Mesenchymal stem cell (in vitro differentiated cells and primary cell): ENCODE results near the gene COPS2.

Experiments
- DNase-seq: peaks from one replicate; pipeline ENCODE4 v3.0.0-alpha.2; 2013
- H2AFZ ChIP-seq: one replicate; pipeline ENCODE4 v1.6.1; 2013; ENCODE audit warnings: low read depth, mild to moderate bottlenecking, control low read depth, inconsistent platforms, low read length, moderate library complexity
- H2AK5ac ChIP-seq: 2 replicates; pipeline ENCODE4 v1.6.1; 2013; ENCODE audit warnings: low read length, moderate library complexity, mild to moderate bottlenecking, inconsistent platforms; ENCODE audit not compliant: severe bottlenecking
- H2BK120ac ChIP-seq: one replicate; pipeline ENCODE4 v1.6.1; 2013; ENCODE audit warnings: low read depth, mild to moderate bottlenecking, inconsistent platforms, low read length, moderate library complexity
- H2BK12ac ChIP-seq, 2 experiments: one replicate each; pipeline ENCODE4 v1.6.1; 2013; ENCODE audit warnings: inconsistent platforms in 2 of 2, low read length in 2 of 2, mild to moderate bottlenecking in 2 of 2, moderate library complexity in 2 of 2, control low read depth in 1 of 2
- H2BK15ac ChIP-seq: one replicate; pipeline ENCODE4 v1.6.1; 2013; ENCODE audit warnings: mild to moderate bottlenecking, low read depth, inconsistent platforms; ENCODE audit not compliant: poor library complexity, severe bottlenecking
- H2BK5ac ChIP-seq: 2 replicates; pipeline ENCODE4 v1.6.1; 2013; ENCODE audit warnings: low read depth, mild to moderate bottlenecking, low read length, control low read depth, inconsistent platforms; ENCODE audit not compliant: poor library complexity, severe bottlenecking
- H3K14ac ChIP-seq, 2 experiments: one replicate each; pipeline ENCODE4 v1.6.1; 2013; ENCODE audit warnings: inconsistent platforms in 2 of 2, low read length in 2 of 2, control low read depth in 1 of 2, mild to moderate bottlenecking in 1 of 2, moderate library complexity in 1 of 2
- H3K18ac ChIP-seq, 2 experiments: one replicate each; pipeline ENCODE4 v1.6.1; 2013; ENCODE audit warnings: inconsistent platforms in 2 of 2, low read length in 2 of 2, control low read depth in 1 of 2, low read depth in 1 of 2, mild to moderate bottlenecking in 1 of 2
- H3K23ac ChIP-seq, 2 experiments: one replicate each; pipeline ENCODE4 v1.6.1; 2013; ENCODE audit warnings: inconsistent platforms in 2 of 2, low read length in 2 of 2, mild to moderate bottlenecking in 2 of 2, moderate library complexity in 2 of 2, control low read depth in 1 of 2
- H3K27ac ChIP-seq: 2 replicates; pipeline ENCODE4 v1.5.1; 2013; ENCODE audit warnings: mild to moderate bottlenecking, moderate library complexity, low read length, control low read depth, inconsistent platforms; ENCODE audit not compliant: poor library complexity, severe bottlenecking
- H3K27me3 ChIP-seq, 2 experiments: 2 replicates each; pipeline versions ENCODE4 v1.6.1 to v1.7.0; 2013; ENCODE audit warnings: low read length in 2 of 2, mild to moderate bottlenecking in 2 of 2, moderate library complexity in 2 of 2, control low read depth in 1 of 2, inconsistent platforms in 1 of 2; ENCODE audit not compliant: control insufficient read depth in 1 of 2, insufficient read depth in 1 of 2
- H3K36me3 ChIP-seq, 2 experiments: 2 replicates each; pipeline versions ENCODE4 v1.6.1 to v1.7.0; 2013; ENCODE audit warnings: low read length in 2 of 2, control low read depth in 1 of 2, inconsistent platforms in 1 of 2, low read depth in 1 of 2, mild to moderate bottlenecking in 1 of 2; ENCODE audit not compliant: insufficient read depth in 2 of 2, control insufficient read depth in 1 of 2
- H3K4ac ChIP-seq, 2 experiments: one replicate each; pipeline ENCODE4 v1.6.1; 2013; ENCODE audit warnings: inconsistent platforms in 2 of 2, low read length in 2 of 2, mild to moderate bottlenecking in 2 of 2, moderate library complexity in 2 of 2, control low read depth in 1 of 2, low read depth in 1 of 2
- H3K4me1 ChIP-seq: 2 replicates; pipeline ENCODE4 v1.6.1; 2013; ENCODE audit warnings: low read depth, low read length, control low read depth; ENCODE audit not compliant: control insufficient read depth, insufficient read depth
- H3K4me2 ChIP-seq: 2 replicates; pipeline ENCODE4 v1.6.1; 2013; ENCODE audit warnings: low read length, mild to moderate bottlenecking, inconsistent platforms; ENCODE audit not compliant: poor library complexity, severe bottlenecking
- H3K4me3 ChIP-seq, 2 experiments: 2 replicates each; pipeline versions ENCODE4 v1.5.1 to v1.7.0; 2013; ENCODE audit warnings: low read length in 2 of 2, mild to moderate bottlenecking in 2 of 2, control low read depth in 1 of 2, low read depth in 1 of 2; ENCODE audit not compliant: insufficient read depth in 1 of 2
- H3K79me1 ChIP-seq: replicated peaks from 2 replicates; pipeline ENCODE4 v1.6.1; 2013; ENCODE audit warnings: mild to moderate bottlenecking, control low read depth, low read length, inconsistent platforms; ENCODE audit not compliant: poor library complexity, severe bottlenecking
- H3K9ac ChIP-seq: 2 replicates; pipeline ENCODE4 v1.7.0; 2013; ENCODE audit warnings: mild to moderate bottlenecking, low read length, moderate library complexity
- H3K9me3 ChIP-seq: 2 replicates; pipeline ENCODE4 v1.7.0; 2013; ENCODE audit warnings: mild to moderate bottlenecking, low read length; ENCODE audit not compliant: control insufficient read depth
- H4K8ac ChIP-seq: one replicate; pipeline ENCODE4 v1.6.1; 2013; ENCODE audit warnings: inconsistent platforms, mild to moderate bottlenecking, low read length, moderate library complexity
- H4K91ac ChIP-seq: one replicate; pipeline ENCODE4 v1.6.1; 2013; ENCODE audit warnings: mild to moderate bottlenecking, low read length, inconsistent platforms
- WGBS: methylation state at CpG from one replicate; pipeline ENCODE4 v1.1.7; 2013; ENCODE audit warnings: mixed read lengths; 5-methylcytosine and 5-hydroxymethylcytosine counted together

COPS2 gene

GRCh38 chr15:49110158-49110944, 45.0 kb downstream of the COPS2 start:
- H3K23ac ChIP-seq: no peak overlapping the region
- no peak overlapping the region for H2AK5ac ChIP-seq
- 96% methylated on average over 2 of the region's 2 CpGs for WGBS
- no peak overlapping the region for H2BK12ac ChIP-seq
- peaks cover 11% of the 10 kb centered on the region for H3K79me1 ChIP-seq
- no peak overlapping the region for H2BK5ac ChIP-seq
- no peak overlapping the region for H4K8ac ChIP-seq
- peaks cover 13 to 77% of the 10 kb centered on the region in 2 experiments for H3K36me3 ChIP-seq
- H3K9ac ChIP-seq: no peak overlapping the region
- no peak overlapping the region for H2BK120ac ChIP-seq
- no peak overlapping the region for H2AFZ ChIP-seq
- no peaks in the 10 kb centered on the region for H3K27me3 ChIP-seq
- DNase-seq: no peak
- H3K14ac ChIP-seq: no peak overlapping the region
- peaks cover 23% of the 10 kb centered on the region for H3K9me3 ChIP-seq
- H3K27ac ChIP-seq: no peak overlapping the region
- H3K4me1 ChIP-seq: peaks cover 3% of the 10 kb centered on the region
- H3K18ac ChIP-seq: no peak overlapping the region
- H3K4ac ChIP-seq: no peak overlapping the region
- no peak overlapping the region for H3K4me3 ChIP-seq
- H3K4me2 ChIP-seq: no peak overlapping the region
- H2BK15ac ChIP-seq: no peak overlapping the region
- H4K91ac ChIP-seq: no peak overlapping the region

GRCh38 chr15:49103002-49103401, 52.4 kb downstream of the COPS2 start:
- Histone ChIP-seq H2BK15ac (no peak overlapping the region), H3K14ac (no peak overlapping the region), H4K91ac (no peak overlapping the region), H3K27ac (no peak overlapping the region), H3K79me1 (no peaks in the 10 kb centered on the region), H2BK120ac (no peak overlapping the region), H3K36me3 (peaks cover 3 to 48% of the 10 kb centered on the region in 2 experiments), H3K4ac (no peak overlapping the region), H3K23ac (no peak overlapping the region), H3K9me3 (no peaks in the 10 kb centered on the region), H2AK5ac (no peak overlapping the region), H3K4me2 (no peak overlapping the region), H3K9ac (no peak overlapping the region), H2BK5ac (no peak overlapping the region), H3K4me3 (no peak overlapping the region), H3K27me3 (no peaks in the 10 kb centered on the region), H3K4me1 (peaks cover 2% of the 10 kb centered on the region), H3K18ac (no peak overlapping the region), H2AFZ (no peak overlapping the region), H2BK12ac (no peak overlapping the region), H4K8ac (no peak overlapping the region)
- 88% methylated on average over 1 of the region's 2 CpGs for WGBS
- peak; percentile 4 for DNase-seq

GRCh38 chr15:49101536-49101935, 53.9 kb downstream of the COPS2 start:
- WGBS: no CpG with 5 or more reads among the region's 2 CpGs
- H3K4me2 ChIP-seq: no peak overlapping the region

GRCh38 chr15:49096090-49096750, 59.2 kb downstream of the COPS2 start:
- Histone ChIP-seq H3K14ac (no peak overlapping the region), H3K4ac (no peak overlapping the region), H4K91ac (no peak overlapping the region), H3K9ac (no peak overlapping the region), H2AFZ (no peak overlapping the region), H2BK15ac (no peak overlapping the region), H3K27me3 (no peaks in the 10 kb centered on the region), H3K27ac (no peak overlapping the region), H3K4me1 (no peaks in the 10 kb centered on the region), H2BK5ac (no peak overlapping the region), H3K23ac (no peak overlapping the region), H3K18ac (no peak overlapping the region), H2AK5ac (no peak overlapping the region), H3K9me3 (no peaks in the 10 kb centered on the region), H3K79me1 (no peaks in the 10 kb centered on the region), H4K8ac (no peak overlapping the region), H3K4me2 (no peak overlapping the region), H2BK120ac (no peak overlapping the region), H2BK12ac (peak overlapping the region in 1 of 2 experiments; percentile 13), H3K4me3 (no peak overlapping the region), H3K36me3 (peaks cover 0 to 26% of the 10 kb centered on the region in 2 experiments)
- no peak for DNase-seq

More at GRCh38 chr15:49101536-49101935, 53.9 kb downstream of the COPS2 start:
- Histone ChIP-seq H3K4ac (no peak overlapping the region), H2BK120ac (no peak overlapping the region), H3K36me3 (peaks cover 3 to 49% of the 10 kb centered on the region in 2 experiments), H3K9ac (no peak overlapping the region), H3K27me3 (no peaks in the 10 kb centered on the region), H2BK15ac (no peak overlapping the region), H3K79me1 (no peaks in the 10 kb centered on the region), H2BK5ac (no peak overlapping the region), H3K4me1 (peaks cover 2% of the 10 kb centered on the region), H3K23ac (no peak overlapping the region), H3K4me3 (no peak overlapping the region), H2AFZ (no peak overlapping the region), H3K9me3 (no peaks in the 10 kb centered on the region), H4K8ac (no peak overlapping the region), H2AK5ac (no peak overlapping the region), H2BK12ac (no peak overlapping the region), H3K27ac (no peak overlapping the region), H3K14ac (no peak overlapping the region), H4K91ac (no peak overlapping the region), H3K18ac (no peak overlapping the region)
- peak; percentile 56 for DNase-seq
